ENCODE data around the gene ATG7.

The ATG7 gene

DNA sequence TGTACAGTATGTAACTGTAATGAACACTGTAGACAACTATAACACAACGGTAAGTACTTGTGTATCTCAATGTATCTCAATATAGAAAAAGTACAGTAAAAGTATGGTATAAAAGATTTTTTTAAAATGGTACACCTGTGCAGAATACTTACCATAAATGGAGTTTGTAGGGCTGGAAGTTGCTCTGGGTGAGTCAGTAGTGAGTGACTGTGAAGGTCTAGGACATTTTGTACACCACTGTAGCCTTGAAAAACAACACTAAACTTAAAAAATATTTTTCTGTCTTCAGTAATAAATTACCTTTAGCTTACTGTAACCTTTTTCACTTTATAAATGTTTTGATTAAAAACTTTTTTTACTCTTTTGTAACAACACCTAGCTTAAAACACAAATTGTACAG is 142.9 kb downstream of the ATG7 start:
- TF ChIP-seq, protein P1, sequence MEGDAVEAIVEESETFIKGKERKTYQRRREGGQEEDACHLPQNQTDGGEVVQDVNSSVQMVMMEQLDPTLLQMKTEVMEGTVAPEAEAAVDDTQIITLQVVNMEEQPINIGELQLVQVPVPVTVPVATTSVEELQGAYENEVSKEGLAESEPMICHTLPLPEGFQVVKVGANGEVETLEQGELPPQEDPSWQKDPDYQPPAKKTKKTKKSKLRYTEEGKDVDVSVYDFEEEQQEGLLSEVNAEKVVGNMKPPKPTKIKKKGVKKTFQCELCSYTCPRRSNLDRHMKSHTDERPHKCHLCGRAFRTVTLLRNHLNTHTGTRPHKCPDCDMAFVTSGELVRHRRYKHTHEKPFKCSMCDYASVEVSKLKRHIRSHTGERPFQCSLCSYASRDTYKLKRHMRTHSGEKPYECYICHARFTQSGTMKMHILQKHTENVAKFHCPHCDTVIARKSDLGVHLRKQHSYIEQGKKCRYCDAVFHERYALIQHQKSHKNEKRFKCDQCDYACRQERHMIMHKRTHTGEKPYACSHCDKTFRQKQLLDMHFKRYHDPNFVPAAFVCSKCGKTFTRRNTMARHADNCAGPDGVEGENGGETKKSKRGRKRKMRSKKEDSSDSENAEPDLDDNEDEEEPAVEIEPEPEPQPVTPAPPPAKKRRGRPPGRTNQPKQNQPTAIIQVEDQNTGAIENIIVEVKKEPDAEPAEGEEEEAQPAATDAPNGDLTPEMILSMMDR (conservative IDR thresholded peaks at IDR 0.05; ENCODE audit: low read depth, low read length), result no peak
- no peak for DNase-seq (ENCODE audit: low read depth)
- no peak overlapping the region for H3K4me3 ChIP-seq (ENCODE audit: low read length)

DNA sequence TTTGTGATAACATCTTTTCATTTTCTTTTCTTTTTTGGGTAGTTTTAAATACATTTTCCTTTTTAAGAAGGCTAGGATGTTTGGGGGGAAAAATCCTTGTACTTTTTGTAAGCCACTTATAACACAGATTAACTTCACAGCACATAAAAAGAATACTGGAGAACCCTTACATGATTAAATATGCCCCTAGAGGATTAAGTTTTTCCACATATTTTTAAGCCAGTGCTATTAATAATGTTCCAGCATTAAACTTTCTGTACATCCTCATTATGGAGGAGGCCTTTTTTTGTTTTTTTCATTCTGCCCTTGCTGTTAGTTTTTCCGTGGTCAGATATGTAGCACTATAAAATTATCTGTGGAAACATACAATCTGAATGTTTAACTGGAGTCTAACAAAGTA is 147.9 kb downstream of the ATG7 start:
- H3K4me3 ChIP-seq (ENCODE audit: low read length), result no peak overlapping the region
- TF ChIP-seq, protein P1 (conservative IDR thresholded peaks at IDR 0.05; ENCODE audit: low read depth, low read length), result no peak
- DNase-seq (ENCODE audit: low read depth), result no peak

DNA sequence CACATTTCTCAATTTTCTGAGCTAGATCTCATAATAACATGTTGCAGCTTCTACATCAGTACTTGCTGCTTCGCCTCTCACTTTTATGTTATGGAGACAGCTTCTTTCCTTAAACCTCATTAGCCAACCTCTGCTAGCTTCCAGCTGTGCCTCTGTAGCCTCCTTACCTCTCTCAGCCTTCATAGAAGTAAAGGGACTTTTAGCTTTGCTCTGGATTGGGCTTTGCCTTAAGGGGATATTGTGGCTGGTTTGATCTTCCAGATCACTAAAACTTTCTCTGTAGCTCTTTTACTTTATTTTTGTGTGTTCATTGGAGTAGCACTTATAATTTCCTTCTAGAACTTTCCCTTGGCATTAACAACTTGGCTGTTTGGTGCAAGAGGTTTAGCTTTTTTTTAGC is 150.1 kb downstream of the ATG7 start:
- TF ChIP-seq, protein P1 (conservative IDR thresholded peaks at IDR 0.05; ENCODE audit: low read depth, low read length), result no peak
- no peak overlapping the region for H3K4me3 ChIP-seq (ENCODE audit: low read length)
- DNase-seq (ENCODE audit: low read depth), result no peak

DNA sequence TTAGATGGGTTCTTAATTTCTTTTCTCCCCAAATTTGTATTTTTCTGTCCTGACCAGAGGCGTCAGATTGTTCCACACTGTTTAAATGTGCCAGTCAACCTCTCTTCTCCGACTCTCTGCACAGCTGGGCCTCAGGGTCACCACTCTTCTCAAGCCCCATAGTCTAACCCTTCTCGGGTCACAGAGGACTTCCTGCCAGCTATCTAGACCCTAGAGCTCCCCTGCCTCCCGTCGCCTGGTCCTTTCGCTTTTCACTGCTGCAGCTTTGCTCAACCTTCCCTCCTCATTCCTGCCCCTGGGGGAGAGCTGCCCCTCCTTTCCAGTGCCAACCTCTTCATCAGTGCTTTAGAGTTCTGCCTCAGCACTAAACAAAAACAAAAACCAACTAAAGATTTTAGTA is 151.7 kb downstream of the ATG7 start:
- TF ChIP-seq, protein P1 (conservative IDR thresholded peaks at IDR 0.05; ENCODE audit: low read depth, low read length), result no peak
- no peak for DNase-seq (ENCODE audit: low read depth)
- H3K4me3 ChIP-seq (ENCODE audit: low read length), result no peak overlapping the region

DNA sequence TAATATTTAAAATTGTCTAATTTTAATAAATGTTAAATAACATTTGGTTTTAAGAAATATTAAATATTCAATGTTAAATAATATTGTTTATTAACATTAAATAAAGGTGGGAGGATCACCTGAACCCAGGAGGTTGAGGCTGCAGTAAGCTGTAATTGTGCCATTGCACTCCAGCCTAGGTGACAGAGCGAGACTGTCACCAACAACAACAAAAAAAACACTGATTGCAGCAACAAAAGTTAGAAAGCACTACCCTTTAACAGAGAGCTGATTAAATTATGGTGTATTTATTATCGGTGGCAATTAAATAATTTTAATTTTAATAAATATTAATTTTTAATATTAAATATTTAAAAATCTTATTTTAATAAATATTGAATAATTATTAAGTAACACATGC is 152.1 kb downstream of the ATG7 start:
- no peak for DNase-seq (ENCODE audit: low read depth)
- TF ChIP-seq, protein P1 (conservative IDR thresholded peaks at IDR 0.05; ENCODE audit: low read depth, low read length), result no peak
- no peak overlapping the region for H3K4me3 ChIP-seq (ENCODE audit: low read length)

DNA sequence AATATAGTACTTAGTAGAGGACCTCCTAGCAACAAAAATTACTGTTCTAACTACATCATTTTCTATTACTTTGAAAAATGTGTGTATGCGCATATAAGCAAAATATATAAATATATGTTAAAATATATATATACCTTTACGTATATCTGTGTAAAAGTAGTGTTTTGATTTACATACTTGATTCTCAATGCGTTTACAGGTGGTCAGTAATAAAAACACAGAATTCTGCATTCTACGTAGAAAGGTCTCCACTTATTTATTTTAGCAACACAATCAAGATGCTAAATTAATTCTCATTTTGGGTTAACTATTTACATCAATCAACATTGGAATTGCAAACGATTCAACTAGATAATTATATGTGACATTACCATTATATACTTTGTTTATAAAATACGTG is 158.0 kb downstream of the ATG7 start:
- H3K4me3 ChIP-seq (ENCODE audit: low read length), result no peak overlapping the region
- DNase-seq (ENCODE audit: low read depth), result no peak
- TF ChIP-seq, protein P1 (conservative IDR thresholded peaks at IDR 0.05; ENCODE audit: low read depth, low read length), result no peak

DNA sequence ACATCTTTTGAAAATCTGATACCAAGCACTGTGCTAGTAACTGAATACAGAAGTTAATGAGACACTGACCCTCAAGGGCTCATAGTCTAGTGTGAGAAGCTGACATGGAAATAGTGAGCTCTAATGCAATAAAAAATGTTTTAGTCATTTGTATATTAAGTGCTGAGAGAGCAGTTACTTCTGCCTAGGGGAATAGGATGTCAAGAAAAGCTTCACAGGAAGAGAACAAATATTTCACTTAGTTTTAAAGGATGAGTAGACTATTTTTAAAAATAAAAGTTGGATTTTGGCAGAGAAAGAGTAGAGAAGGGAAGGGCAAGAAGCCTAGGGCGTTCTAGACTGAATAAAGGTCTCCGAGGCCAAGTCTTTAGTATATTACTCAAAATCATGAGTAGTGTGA is 158.4 kb downstream of the ATG7 start:
- DNase-seq (ENCODE audit: low read depth), result no peak
- no peak overlapping the region for H3K4me3 ChIP-seq (ENCODE audit: low read length)
- TF ChIP-seq, protein P1 (conservative IDR thresholded peaks at IDR 0.05; ENCODE audit: low read depth, low read length), result no peak
